HepG2 (cell line): ENCODE results near the gene CTAG1A. TPM values are rescaled to one million over a fixed set of nuclear protein-coding genes. Genes with fewer than 3 reads are reported as not detected.
A peak's percentile ranks its signal among the peaks of the same experiment; 100 is the strongest.

Experiments used
- AKAP8 ChIP-seq: sonication (generic); formaldehyde crosslinking; IDR thresholded peaks from 2 replicates; pipeline ENCODE4 v1.5.1; 2020; ENCODE audit warnings: mild to moderate bottlenecking, missing genetic modification reagents
- CHCHD3 ChIP-seq: sonication (generic); formaldehyde crosslinking; IDR thresholded peaks from 2 replicates; pipeline ENCODE4 v1.8.0; 2022; ENCODE audit warnings: mild to moderate bottlenecking, missing genetic modification reagents, moderate library complexity
- DNMT3B ChIP-seq: conservative IDR thresholded peaks from 2 replicates; pipeline ENCODE4 v1.6.1; 2016; ENCODE audit warnings: missing biosample characterization, control low read depth
- DR1 ChIP-seq: sonication (generic); formaldehyde crosslinking; IDR thresholded peaks from 2 replicates; pipeline ENCODE4 v1.8.0; 2021; ENCODE audit warnings: mild to moderate bottlenecking, missing genetic modification reagents, inconsistent platforms
- HNRNPK ChIP-seq: fragments of 200-400 bp; formaldehyde crosslinking; IDR thresholded peaks from 2 replicates; pipeline ENCODE4 v1.6.1; 2018; ENCODE audit warnings: low read length, low read depth, moderate library complexity, mild to moderate bottlenecking; ENCODE audit not compliant: poor library complexity, severe bottlenecking
- KLF16 ChIP-seq, 2 experiments: sonication (generic) in 1 of 2; formaldehyde crosslinking in 1 of 2; IDR thresholded peaks; 2 replicates each; pipeline versions ENCODE4 v1.6.1 to v1.8.0; 2016 to 2023; ENCODE audit warnings: missing genetic modification reagents in 2 of 2, missing compliant biosample characterization in 1 of 2
- PHF20 ChIP-seq: sonication (generic); formaldehyde crosslinking; IDR thresholded peaks from 2 replicates; pipeline ENCODE4 v1.5.0; 2020; ENCODE audit warnings: mild to moderate bottlenecking, missing genetic modification reagents
- PHF8 ChIP-seq: sonication (generic); formaldehyde crosslinking; IDR thresholded peaks from 2 replicates; pipeline ENCODE4 v1.5.0; 2020; ENCODE audit warnings: missing genetic modification reagents
- POLR2AphosphoS2 ChIP-seq: IDR thresholded peaks from 2 replicates; pipeline ENCODE4 v1.6.1; 2011; ENCODE audit warnings: low read depth, low read length, improper control_type of control experiment
- RBM22 ChIP-seq: fragments of 200-400 bp; formaldehyde crosslinking; optimal IDR thresholded peaks from 2 replicates; pipeline ENCODE3; 2017; ENCODE audit warnings: mild to moderate bottlenecking, low read length, moderate library complexity
- SAFB2 ChIP-seq: sonication (generic); formaldehyde crosslinking; IDR thresholded peaks from 2 replicates; pipeline ENCODE4 v1.5.1; 2020; ENCODE audit warnings: missing genetic modification reagents, low read depth, mild to moderate bottlenecking, borderline replicate concordance
- SALL1 ChIP-seq: sonication (generic); formaldehyde crosslinking; IDR thresholded peaks from 2 replicates; pipeline ENCODE4 v1.8.0; 2022; ENCODE audit warnings: mild to moderate bottlenecking, missing genetic modification reagents
- TAF1 ChIP-seq: sonication (generic); formaldehyde crosslinking; IDR thresholded peaks from 2 replicates; pipeline ENCODE4 v1.4.0; 2020; ENCODE audit warnings: missing genetic modification reagents
- TARDBP ChIP-seq: sonication (generic); formaldehyde crosslinking; IDR thresholded peaks from 2 replicates; pipeline ENCODE4 v1.8.0; 2022; ENCODE audit warnings: mild to moderate bottlenecking, missing genetic modification reagents
- ZC3H13 ChIP-seq: sonication (generic); formaldehyde crosslinking; IDR thresholded peaks from 2 replicates; pipeline ENCODE4 v1.8.1; 2023; ENCODE audit warnings: mild to moderate bottlenecking, missing genetic modification reagents, moderate library complexity
- ZNF234 ChIP-seq: sonication (generic); formaldehyde crosslinking; conservative IDR thresholded peaks from 2 replicates; pipeline ENCODE4 v1.5.1; 2020; ENCODE audit warnings: mild to moderate bottlenecking, missing genetic modification reagents
- ZNF263 ChIP-seq: sonication (generic); formaldehyde crosslinking; IDR thresholded peaks from 2 replicates; pipeline ENCODE4 v1.4.0; 2020; ENCODE audit warnings: missing genetic modification reagents
- ZNF317 ChIP-seq: sonication (generic); formaldehyde crosslinking; IDR thresholded peaks from 2 replicates; pipeline ENCODE4 v1.5.0; 2020; ENCODE audit warnings: mild to moderate bottlenecking, missing genetic modification reagents
- ZNF430 ChIP-seq: sonication (generic); formaldehyde crosslinking; IDR thresholded peaks from 2 replicates; pipeline ENCODE4 v1.9.0; 2021; ENCODE audit warnings: mild to moderate bottlenecking, missing genetic modification reagents
- ZNF589 ChIP-seq: sonication (generic); formaldehyde crosslinking; conservative IDR thresholded peaks from 2 replicates; pipeline ENCODE4 v1.8.0; 2022; ENCODE audit warnings: mild to moderate bottlenecking, moderate library complexity, missing genetic modification reagents
- ZNF678 ChIP-seq: sonication (generic); formaldehyde crosslinking; IDR thresholded peaks from 2 replicates; pipeline ENCODE4 v1.4.0; 2020; ENCODE audit warnings: mild to moderate bottlenecking, missing genetic modification reagents
- polyA plus RNA-seq, 8 experiments: library from polyadenylated mRNA; depleted of rRNA in 3 of 8; stranded (reverse) in 7 of 8; unstranded in 1 of 8; fragments of >200 nt; fragmentation: Illumina TruSeq in 4 of 8; extraction: Trizol in 4 of 8; gene quantifications; 2 replicates each; pipeline versions ENCODE4 v1.2.1 to v1.2.3, GENCODE V29; 2011 to 2016; ENCODE audit warnings: low read depth in 4 of 8, missing spikeins in 1 of 8, mixed read lengths in 1 of 8; ENCODE audit not compliant: insufficient read depth in 1 of 8
- total RNA-seq, 5 experiments: library from RNA; depleted of rRNA; stranded (reverse); fragments of >200 nt; fragmentation: Illumina TruSeq; extraction: Trizol; gene quantifications; 2 replicates each; pipeline ENCODE4 v1.2.3, GENCODE V29; 2016; ENCODE audit warnings: low read depth in 1 of 5
- TF ChIP-seq, protein P1 (sequence below): sonication (generic); formaldehyde crosslinking; IDR thresholded peaks from 2 replicates; pipeline ENCODE4 v1.8.1; 2023; ENCODE audit warnings: mild to moderate bottlenecking, missing genetic modification reagents
- TF ChIP-seq, protein P2 (sequence below): sonication (generic); formaldehyde crosslinking; IDR thresholded peaks from 2 replicates; pipeline ENCODE4 v1.4.0; 2020; ENCODE audit warnings: missing genetic modification reagents
- TF ChIP-seq, protein P3 (sequence below): IDR thresholded peaks from 2 replicates; pipeline ENCODE4 v1.6.1; 2018; ENCODE audit warnings: missing genetic modification reagents, mild to moderate bottlenecking, missing compliant biosample characterization

CTAG1A gene
- total and polyA plus RNA-seq, 2 of the 13 experiments (the other 11 are each of a cell fraction or from before 2014, with no cell fraction given) = not detected

DNA sequence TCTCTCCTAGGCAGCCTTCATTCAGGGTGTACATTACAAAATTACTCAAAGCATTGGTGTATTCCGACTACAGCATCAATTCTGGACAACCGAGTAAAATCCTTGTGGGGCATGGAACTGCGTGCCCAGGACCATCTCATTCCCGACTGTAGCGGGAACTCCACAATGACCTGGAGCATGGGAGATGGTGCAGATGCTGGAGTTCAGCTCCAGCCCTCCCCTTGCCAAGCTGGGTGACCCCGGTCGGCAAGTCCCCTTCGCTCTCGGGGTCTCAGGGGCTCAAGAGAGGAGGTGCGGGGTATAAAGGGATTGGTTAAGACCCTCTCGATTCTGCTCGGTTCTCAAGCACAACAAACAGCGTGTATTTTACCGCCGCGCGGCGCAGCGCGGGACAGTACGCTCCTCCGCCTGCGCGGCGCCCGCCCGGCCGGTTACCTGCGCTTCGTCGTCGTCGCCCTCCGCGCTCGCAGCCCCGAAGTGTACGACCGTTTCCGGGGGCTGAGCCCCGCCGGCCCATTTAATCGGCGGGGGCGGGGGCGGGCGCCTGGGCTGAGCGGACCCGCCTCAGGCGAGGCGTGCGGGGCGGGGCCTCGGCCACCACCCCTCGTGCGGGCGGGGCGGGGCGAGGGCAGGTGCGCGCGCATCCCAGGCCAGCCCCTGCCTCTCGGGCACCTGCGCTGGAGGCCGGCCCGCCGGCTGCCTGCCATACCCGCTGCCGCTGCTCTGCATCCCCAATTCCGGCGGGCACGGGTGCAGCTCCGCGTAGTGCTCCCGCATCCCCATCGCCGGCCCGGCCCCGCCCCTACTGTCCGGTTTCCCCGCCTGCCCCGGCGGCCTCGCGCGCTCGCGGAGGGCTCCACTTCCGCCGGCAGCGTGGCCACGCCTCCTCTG is 38.3 kb upstream of the CTAG1A start, which contains the start of gene G6PD (continued):
- TF ChIP-seq ZNF234 (no peak), CHCHD3 (CRISPR knock-in tag) (no peak), TAF1 (peak; percentile 52), TARDBP (CRISPR knock-in tag) (peak; percentile 5; the same call in 1 of the 2 replicates), DR1 (CRISPR knock-in tag) (no peak), POLR2AphosphoS2 (no peak), RBM22 (peak; percentile 92), DNMT3B (CRISPR knock-in tag) (no peak), SAFB2 (CRISPR knock-in tag) (peak; percentile 95), PHF8 (CRISPR knock-in tag) (0 out of 2 replicates have a peak, but pooled peaks have one; percentile 43), KLF16 (CRISPR knock-in tag; IDR thresholded peaks at IDR 0.05) (peak in 1 of 2 experiments; percentile 24; a peak in 1 of 4 replicates), ZNF263 (peak; percentile 91), ZNF589 (CRISPR knock-in tag) (peak; percentile 53; the same call in 1 of the 2 replicates), AKAP8 (peak; percentile 99), HNRNPK (peak; percentile 93), SALL1 (peak; percentile 37), ZC3H13 (CRISPR knock-in tag) (peak; percentile 99), ZNF317 (CRISPR knock-in tag) (0 out of 2 replicates have a peak, but pooled peaks have one; percentile 13), PHF20 (CRISPR knock-in tag) (0 out of 2 replicates have a peak, but pooled peaks have one; percentile 12), ZNF678 (CRISPR knock-in tag) (no peak), ZNF430 (CRISPR knock-in tag) (peak; percentile 7)
- TF ChIP-seq, protein P1, sequence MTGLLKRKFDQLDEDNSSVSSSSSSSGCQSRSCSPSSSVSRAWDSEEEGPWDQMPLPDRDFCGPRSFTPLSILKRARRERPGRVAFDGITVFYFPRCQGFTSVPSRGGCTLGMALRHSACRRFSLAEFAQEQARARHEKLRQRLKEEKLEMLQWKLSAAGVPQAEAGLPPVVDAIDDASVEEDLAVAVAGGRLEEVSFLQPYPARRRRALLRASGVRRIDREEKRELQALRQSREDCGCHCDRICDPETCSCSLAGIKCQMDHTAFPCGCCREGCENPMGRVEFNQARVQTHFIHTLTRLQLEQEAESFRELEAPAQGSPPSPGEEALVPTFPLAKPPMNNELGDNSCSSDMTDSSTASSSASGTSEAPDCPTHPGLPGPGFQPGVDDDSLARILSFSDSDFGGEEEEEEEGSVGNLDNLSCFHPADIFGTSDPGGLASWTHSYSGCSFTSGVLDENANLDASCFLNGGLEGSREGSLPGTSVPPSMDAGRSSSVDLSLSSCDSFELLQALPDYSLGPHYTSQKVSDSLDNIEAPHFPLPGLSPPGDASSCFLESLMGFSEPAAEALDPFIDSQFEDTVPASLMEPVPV (CRISPR knock-in tag) = 0 out of 2 replicates have a peak, but pooled peaks have one; percentile 32
- TF ChIP-seq, protein P2, sequence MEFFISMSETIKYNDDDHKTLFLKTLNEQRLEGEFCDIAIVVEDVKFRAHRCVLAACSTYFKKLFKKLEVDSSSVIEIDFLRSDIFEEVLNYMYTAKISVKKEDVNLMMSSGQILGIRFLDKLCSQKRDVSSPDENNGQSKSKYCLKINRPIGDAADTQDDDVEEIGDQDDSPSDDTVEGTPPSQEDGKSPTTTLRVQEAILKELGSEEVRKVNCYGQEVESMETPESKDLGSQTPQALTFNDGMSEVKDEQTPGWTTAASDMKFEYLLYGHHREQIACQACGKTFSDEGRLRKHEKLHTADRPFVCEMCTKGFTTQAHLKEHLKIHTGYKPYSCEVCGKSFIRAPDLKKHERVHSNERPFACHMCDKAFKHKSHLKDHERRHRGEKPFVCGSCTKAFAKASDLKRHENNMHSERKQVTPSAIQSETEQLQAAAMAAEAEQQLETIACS (CRISPR knock-in tag) = 0 out of 2 replicates have a peak, but pooled peaks have one; percentile 28
- TF ChIP-seq, protein P3, sequence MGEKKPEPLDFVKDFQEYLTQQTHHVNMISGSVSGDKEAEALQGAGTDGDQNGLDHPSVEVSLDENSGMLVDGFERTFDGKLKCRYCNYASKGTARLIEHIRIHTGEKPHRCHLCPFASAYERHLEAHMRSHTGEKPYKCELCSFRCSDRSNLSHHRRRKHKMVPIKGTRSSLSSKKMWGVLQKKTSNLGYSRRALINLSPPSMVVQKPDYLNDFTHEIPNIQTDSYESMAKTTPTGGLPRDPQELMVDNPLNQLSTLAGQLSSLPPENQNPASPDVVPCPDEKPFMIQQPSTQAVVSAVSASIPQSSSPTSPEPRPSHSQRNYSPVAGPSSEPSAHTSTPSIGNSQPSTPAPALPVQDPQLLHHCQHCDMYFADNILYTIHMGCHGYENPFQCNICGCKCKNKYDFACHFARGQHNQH (CRISPR knock-in tag) = no peak
